Measurements from ENCODE around the gene NFKB1. TPM values are rescaled to one million over a fixed set of nuclear protein-coding genes. Genes with fewer than 3 reads are reported as not detected.
"Not testable (repeated sequence)": the region's sequence is repeated elsewhere in the genome, so short reads cannot be mapped to it uniquely, and the experiment has no call there.

NFKB1 gene
- total RNA-seq, 2 donors from 2014 or later, result 57.6 to 61.6 TPM

DNA sequence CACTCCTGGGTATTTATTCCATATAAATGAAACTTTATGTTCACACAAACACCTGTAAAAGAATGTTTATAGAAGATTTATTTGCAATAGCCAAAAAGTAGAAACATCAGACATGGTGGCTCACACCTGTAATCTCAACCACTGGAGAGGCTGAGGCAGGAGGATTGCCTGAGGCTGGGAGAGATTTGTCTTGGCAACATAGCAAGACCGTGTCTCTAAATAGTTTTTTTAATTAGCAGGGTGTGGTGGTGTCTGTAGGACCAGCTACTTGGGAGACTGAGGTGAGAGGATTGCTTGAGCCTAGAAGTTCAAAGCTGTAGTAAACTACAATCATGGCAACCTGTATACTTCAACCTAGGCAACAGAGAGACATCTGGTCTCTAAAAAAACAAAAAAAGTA, 27.7 kb upstream of the NFKB1 start:
- Histone ChIP-seq H3K27me3 (no peaks in the 10 kb centered on the region), H3K27ac (no peak overlapping the region), H3K9me3 (no peaks in the 10 kb centered on the region), H3K4me3 (no peak overlapping the region), H3K9ac (ENCODE audit: low read depth in 2 of 2, low read length in 2 of 2) (no peak overlapping the region), H3K36me3 (no peaks in the 10 kb centered on the region), H3K4me1 (no peaks in the 10 kb centered on the region)
- intact Hi-C loops (cut with DNase I), result no loop called here
- TF ChIP-seq, protein P1, sequence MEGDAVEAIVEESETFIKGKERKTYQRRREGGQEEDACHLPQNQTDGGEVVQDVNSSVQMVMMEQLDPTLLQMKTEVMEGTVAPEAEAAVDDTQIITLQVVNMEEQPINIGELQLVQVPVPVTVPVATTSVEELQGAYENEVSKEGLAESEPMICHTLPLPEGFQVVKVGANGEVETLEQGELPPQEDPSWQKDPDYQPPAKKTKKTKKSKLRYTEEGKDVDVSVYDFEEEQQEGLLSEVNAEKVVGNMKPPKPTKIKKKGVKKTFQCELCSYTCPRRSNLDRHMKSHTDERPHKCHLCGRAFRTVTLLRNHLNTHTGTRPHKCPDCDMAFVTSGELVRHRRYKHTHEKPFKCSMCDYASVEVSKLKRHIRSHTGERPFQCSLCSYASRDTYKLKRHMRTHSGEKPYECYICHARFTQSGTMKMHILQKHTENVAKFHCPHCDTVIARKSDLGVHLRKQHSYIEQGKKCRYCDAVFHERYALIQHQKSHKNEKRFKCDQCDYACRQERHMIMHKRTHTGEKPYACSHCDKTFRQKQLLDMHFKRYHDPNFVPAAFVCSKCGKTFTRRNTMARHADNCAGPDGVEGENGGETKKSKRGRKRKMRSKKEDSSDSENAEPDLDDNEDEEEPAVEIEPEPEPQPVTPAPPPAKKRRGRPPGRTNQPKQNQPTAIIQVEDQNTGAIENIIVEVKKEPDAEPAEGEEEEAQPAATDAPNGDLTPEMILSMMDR (IDR thresholded peaks at IDR 0.05), result no peak
- no peak for DNase-seq

DNA sequence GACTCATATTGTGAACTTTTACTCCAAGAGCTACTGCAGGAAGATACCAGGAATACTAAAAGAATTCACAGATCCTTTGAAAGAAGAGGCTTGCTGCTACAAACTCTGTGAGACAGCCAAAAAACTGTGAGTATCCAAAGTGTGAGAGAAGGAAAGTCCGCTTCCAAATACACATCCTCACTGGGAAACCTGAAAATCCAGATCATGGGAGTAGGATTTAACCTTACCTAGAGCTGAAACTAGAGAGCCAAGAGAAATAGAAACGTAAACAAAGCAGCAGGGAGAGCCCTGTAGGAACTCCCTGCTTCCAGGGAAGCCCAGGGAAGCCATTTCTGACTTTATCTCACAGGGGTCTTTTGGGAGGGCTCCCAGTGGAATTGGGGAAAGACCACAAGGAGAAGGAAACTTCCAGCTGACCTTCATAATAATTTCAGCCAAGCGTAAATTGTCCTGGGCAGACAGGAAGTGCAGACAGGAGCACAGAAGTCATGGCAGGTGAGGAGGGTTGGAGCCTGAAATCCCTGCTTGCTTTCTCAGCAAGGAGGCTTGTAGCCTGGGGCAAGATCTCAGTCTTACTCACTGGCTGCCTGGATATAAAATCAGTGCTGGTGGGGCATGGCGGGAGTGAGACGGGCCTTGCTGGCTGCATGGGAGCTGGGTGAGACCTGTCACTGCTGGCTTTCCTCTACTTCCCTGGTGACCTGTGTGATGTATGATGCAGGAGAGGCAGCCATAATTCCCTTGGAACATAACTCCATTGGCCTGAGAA, 26.2 kb upstream of the NFKB1 start:
- no peaks in the 10 kb centered on the region for H3K27me3 ChIP-seq
- intact Hi-C loops (cut with DNase I), result no loop called here
- H3K9ac ChIP-seq (ENCODE audit: low read depth in 2 of 2, low read length in 2 of 2), result no peak overlapping the region
- no peaks in the 10 kb centered on the region for H3K36me3 ChIP-seq
- no peak for DNase-seq
- no peaks in the 10 kb centered on the region for H3K9me3 ChIP-seq
- TF ChIP-seq, protein P1 (IDR thresholded peaks at IDR 0.05), result no peak
- H3K27ac ChIP-seq, result no peak overlapping the region
- no peaks in the 10 kb centered on the region for H3K4me1 ChIP-seq
- no peak overlapping the region for H3K4me3 ChIP-seq

DNA sequence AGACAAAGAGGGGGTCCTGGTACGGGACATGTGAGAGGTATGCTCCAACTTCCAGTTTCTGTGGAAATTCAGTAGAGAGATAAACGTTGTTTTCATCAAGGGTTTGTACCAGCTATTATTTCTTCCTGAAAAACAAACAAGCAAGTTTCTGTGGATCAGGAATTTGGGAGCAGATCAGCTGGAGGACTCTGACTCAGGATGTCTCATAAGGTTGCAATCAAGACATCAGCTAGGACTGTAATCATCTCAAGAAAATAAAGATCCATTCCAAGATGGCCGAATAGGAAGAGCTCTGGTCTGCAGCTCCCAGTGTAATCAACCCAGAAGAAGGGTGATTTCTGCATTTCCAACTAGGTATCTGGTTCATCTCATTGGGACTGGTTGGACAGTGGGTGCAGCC, 23.5 kb upstream of the NFKB1 start:
- no peak for DNase-seq
- intact Hi-C loops (cut with DNase I), result no loop called here

DNA sequence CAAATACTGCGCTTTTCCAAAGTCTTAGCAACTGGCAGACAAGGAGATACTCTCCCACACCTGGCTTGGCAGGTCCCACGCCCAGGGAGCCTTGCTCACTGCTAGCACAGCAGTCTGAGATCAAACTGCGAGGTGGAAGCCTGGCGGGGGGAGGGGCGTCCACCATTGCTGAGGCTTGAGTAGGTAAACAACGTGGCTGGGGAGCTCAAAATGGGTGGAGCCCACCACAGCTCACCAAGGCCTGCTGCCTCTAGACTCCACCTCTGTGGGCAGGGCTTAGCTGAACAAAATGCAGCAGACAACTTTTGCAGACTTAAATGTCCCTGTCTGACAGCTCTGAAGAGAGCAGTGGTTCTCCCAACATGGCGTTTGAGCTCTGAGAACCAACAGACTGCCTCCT, 23.0 kb upstream of the NFKB1 start:
- Histone ChIP-seq H3K4me1 (no peaks in the 10 kb centered on the region), H3K9me3 (no peaks in the 10 kb centered on the region), H3K27ac (no peak overlapping the region), H3K9ac (ENCODE audit: low read depth in 2 of 2, low read length in 2 of 2) (no peak overlapping the region), H3K4me3 (no peak overlapping the region), H3K27me3 (no peaks in the 10 kb centered on the region), H3K36me3 (no peaks in the 10 kb centered on the region)
- no peak for DNase-seq
- TF ChIP-seq, protein P1 (IDR thresholded peaks at IDR 0.05), result no peak
- intact Hi-C loops (cut with DNase I), result no loop called here

More for the DNA sequence above, 23.5 kb upstream of the NFKB1 start:
- Histone ChIP-seq H3K9ac (ENCODE audit: low read depth in 2 of 2, low read length in 2 of 2) (no peak overlapping the region), H3K9me3 (no peaks in the 10 kb centered on the region), H3K36me3 (no peaks in the 10 kb centered on the region), H3K27me3 (no peaks in the 10 kb centered on the region), H3K27ac (no peak overlapping the region), H3K4me3 (no peak overlapping the region), H3K4me1 (no peaks in the 10 kb centered on the region)
- TF ChIP-seq, protein P1 (IDR thresholded peaks at IDR 0.05), result no peak

DNA sequence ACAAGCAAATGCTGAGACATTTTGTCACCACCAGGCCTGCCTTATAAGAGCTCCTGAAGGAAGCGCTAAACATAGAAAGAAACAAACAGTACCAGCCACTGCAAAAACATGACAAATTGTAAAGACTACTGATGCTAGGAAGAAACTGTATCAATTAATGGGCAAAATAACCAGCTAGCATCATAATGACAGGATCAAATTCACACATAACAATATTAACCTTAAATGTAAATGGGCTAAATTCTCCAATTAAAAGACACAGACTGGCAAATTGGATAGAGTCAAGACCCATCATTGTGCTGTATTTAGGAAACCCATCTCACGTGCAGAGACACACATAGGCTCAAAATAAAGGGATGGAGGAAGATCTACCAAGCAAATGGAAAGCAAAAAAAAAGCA, 21.3 kb upstream of the NFKB1 start:
- intact Hi-C loops (cut with DNase I); H3K27me3 ChIP-seq; H3K4me3 ChIP-seq; H3K27ac ChIP-seq; H3K9me3 ChIP-seq; H3K36me3 ChIP-seq; H3K9ac ChIP-seq (ENCODE audit: low read depth in 2 of 2, low read length in 2 of 2); DNase-seq; H3K4me1 ChIP-seq: not testable (repeated sequence)

DNA sequence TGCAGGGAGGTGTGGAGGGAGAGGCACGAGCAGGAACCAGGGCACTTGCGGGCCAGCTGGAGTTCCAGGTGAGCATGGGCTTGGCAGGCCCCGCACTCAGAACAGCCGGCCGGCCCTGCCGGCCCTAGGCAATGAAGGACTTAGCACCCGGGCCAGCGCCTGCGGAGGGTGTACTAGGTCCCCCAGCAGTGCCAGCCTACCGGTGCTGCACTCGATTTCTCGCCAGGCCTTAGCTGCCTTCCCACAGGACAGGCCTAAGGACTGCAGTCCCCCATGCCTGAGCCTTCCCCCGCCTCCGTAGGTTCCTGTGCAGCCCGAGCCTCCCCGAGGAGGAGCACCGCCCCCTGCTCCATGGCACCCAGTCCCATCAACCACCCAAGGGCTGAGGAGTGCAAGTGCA, 18.0 kb upstream of the NFKB1 start:
- intact Hi-C loops (cut with DNase I), result no loop called here
- Histone ChIP-seq H3K9me3 (no peaks in the 10 kb centered on the region), H3K9ac (ENCODE audit: low read depth in 2 of 2, low read length in 2 of 2) (no peak overlapping the region), H3K27ac (no peak overlapping the region), H3K36me3 (no peaks in the 10 kb centered on the region), H3K4me3 (no peak overlapping the region), H3K27me3 (no peaks in the 10 kb centered on the region), H3K4me1 (no peaks in the 10 kb centered on the region)
- TF ChIP-seq, protein P1 (IDR thresholded peaks at IDR 0.05), result no peak
- DNase-seq, result no peak

DNA sequence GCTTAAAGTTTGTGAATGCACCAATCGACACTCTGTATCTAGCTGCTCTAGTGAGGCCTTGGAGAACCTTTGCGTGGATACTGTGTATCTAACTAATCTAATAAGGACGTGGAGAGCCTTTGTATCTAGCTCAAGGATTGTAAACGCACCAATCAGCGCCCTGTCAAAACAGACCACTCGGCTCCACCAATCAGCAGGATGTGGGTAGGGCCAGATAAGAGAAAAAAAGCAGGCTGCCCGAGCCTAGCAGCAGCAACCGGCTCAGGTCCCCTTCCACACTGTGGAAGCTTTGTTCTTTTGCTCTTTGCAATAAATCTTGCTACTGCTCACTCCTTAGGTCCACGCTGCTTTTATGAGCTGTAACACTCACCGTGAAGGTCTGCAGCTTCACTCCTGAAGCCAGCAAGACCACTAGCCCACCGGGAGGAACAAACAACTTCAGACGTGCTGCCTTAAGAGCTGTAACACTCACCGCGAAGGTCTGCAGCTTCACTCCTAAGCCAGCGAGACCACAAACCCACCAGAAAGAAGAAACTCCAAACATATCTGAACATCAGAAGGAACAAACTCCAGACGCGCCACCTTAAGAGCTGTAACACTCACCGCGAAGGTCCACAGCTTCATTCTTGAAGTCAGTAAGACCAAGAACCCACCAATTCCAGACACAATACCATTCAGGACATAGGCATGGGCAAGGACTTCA, 17.0 kb upstream of the NFKB1 start:
- DNase-seq; H3K9ac ChIP-seq (ENCODE audit: low read depth in 2 of 2, low read length in 2 of 2); H3K27me3 ChIP-seq; H3K27ac ChIP-seq; H3K9me3 ChIP-seq; H3K36me3 ChIP-seq; H3K4me1 ChIP-seq; intact Hi-C loops (cut with DNase I); H3K4me3 ChIP-seq: not testable (repeated sequence)
